ENCODE data around the gene CDKAL1. TPM values are rescaled to one million over a fixed set of nuclear protein-coding genes. Genes with fewer than 3 reads are reported as not detected.

CDKAL1 gene
- polyA plus RNA-seq, 2 of the 4 experiments (the other 2 are of a cell fraction): 4.7 to 8.3 TPM

GRCh38 chr6:21121636-21122136, 587.4 kb downstream of the CDKAL1 start:
- POLR2A ChIA-PET: no interaction called here
- CTCF ChIA-PET: no interaction called here
- DNase-seq (ENCODE audit: low read depth in 1 of 2, low spot score in 1 of 2): no peak
- no peak for ATAC-seq
- TF ChIP-seq ELK1 (IDR thresholded peaks at IDR 0.05; ENCODE audit: low read depth, low read length) (no peak), CHD4 (IDR thresholded peaks at IDR 0.05; ENCODE audit: borderline replicate concordance) (no peak), CTCF (IDR thresholded peaks at IDR 0.05) (no peak), HMGXB4 (CRISPR knock-in tag; IDR thresholded peaks at IDR 0.05; ENCODE audit: borderline replicate concordance) (no peak), HOXB13 (CRISPR knock-in tag; IDR thresholded peaks at IDR 0.05; ENCODE audit: low read depth) (no peak), NPAS2 (CRISPR knock-in tag; IDR thresholded peaks at IDR 0.05; ENCODE audit: borderline replicate concordance) (no peak), ZSCAN20 (CRISPR knock-in tag; IDR thresholded peaks at IDR 0.05) (no peak), ZC3H11A (IDR thresholded peaks at IDR 0.05) (no peak), SREBF2 (IDR thresholded peaks at IDR 0.05) (no peak), JUN (IDR thresholded peaks at IDR 0.05) (no peak), BHLHE40 (IDR thresholded peaks at IDR 0.05; ENCODE audit: low read depth, low read length) (no peak), HOXB5 (CRISPR knock-in tag; IDR thresholded peaks at IDR 0.05) (no peak), ESRRA (IDR thresholded peaks at IDR 0.05; ENCODE audit: borderline replicate concordance, low read length) (no peak), NFE2L2 (conservative IDR thresholded peaks at IDR 0.05; ENCODE audit: low read length) (no peak), REST (IDR thresholded peaks at IDR 0.05) (no peak), MYC (IDR thresholded peaks at IDR 0.05; ENCODE audit: borderline replicate concordance, low read length) (no peak)
- no peaks in the 10 kb centered on the region for H3K9me3 ChIP-seq
- H3K27ac ChIP-seq: no peak overlapping the region
- 93% methylated on average over 3 of the region's 3 CpGs for WGBS (ENCODE audit: missing lambda C conversion rate)
- H3K4me2 ChIP-seq: no peak overlapping the region
- no peak overlapping the region for H3K4me3 ChIP-seq
- no peak for FAIRE-seq
- no peaks in the 10 kb centered on the region for H3K4me1 ChIP-seq
